ENCODE results near the gene PSORS1C1. TPM values are rescaled to one million over a fixed set of nuclear protein-coding genes. Genes with fewer than 3 reads are reported as not detected.

The PSORS1C1 gene
- total RNA-seq, 2 experiments from 2014 or later = not detected

GRCh38 chr6:31103136-31103535, 11.5 kb upstream of the PSORS1C1 start:
- no peaks in the 10 kb centered on the region for H3K4me1 Mint-ChIP-seq
- no peak overlapping the region for H3K4me3 Mint-ChIP-seq
- H3K27ac Mint-ChIP-seq = no peak overlapping the region
- ChIA-PET CTCF (interaction anchor here (1.3 to 2.3 kb wide), 3 partner anchors 10 to 26 kb away, joined by 6 to 11 read pairs (median 9); no protein-coding TSS in a partner anchor), POLR2A (no interaction called here)
- DNase-seq = no peak
- no peaks in the 10 kb centered on the region for H3K9me3 Mint-ChIP-seq
- H3K27me3 Mint-ChIP-seq = peaks cover 10% of the 10 kb centered on the region
- H3K36me3 Mint-ChIP-seq (ENCODE audit: low read depth) = no peaks in the 10 kb centered on the region

- ChIA-PET POLR2A (no interaction called here), CTCF (no interaction called here)
- Mint-ChIP-seq H3K4me3 (no peak overlapping the region), H3K27me3 (peaks cover 21% of the 10 kb centered on the region), H3K27ac (no peak overlapping the region), H3K9me3 (no peaks in the 10 kb centered on the region), H3K4me1 (no peaks in the 10 kb centered on the region), H3K36me3 (ENCODE audit: low read depth) (no peaks in the 10 kb centered on the region)
- no peak for DNase-seq
These were observed 7.5 kb upstream of the PSORS1C1 start for GRCh38 chr6:31107052-31107451.

GRCh38 chr6:31110825-31111582, 3.6 kb upstream of the PSORS1C1 start:
- CTCF ChIA-PET = no interaction called here
- Mint-ChIP-seq H3K4me3 (no peak overlapping the region), H3K9me3 (no peaks in the 10 kb centered on the region), H3K4me1 (no peaks in the 10 kb centered on the region), H3K27ac (no peak overlapping the region), H3K27me3 (peaks cover 32% of the 10 kb centered on the region), H3K36me3 (ENCODE audit: low read depth) (no peaks in the 10 kb centered on the region)
- POLR2A ChIA-PET = no interaction called here
- DNase-seq = no peak

- POLR2A ChIA-PET = no interaction called here
- Mint-ChIP-seq H3K4me1 (no peaks in the 10 kb centered on the region), H3K27me3 (peaks cover 32% of the 10 kb centered on the region), H3K27ac (no peak overlapping the region), H3K36me3 (ENCODE audit: low read depth) (no peaks in the 10 kb centered on the region), H3K4me3 (no peak overlapping the region), H3K9me3 (no peaks in the 10 kb centered on the region)
- DNase-seq = no peak
- CTCF ChIA-PET = no interaction called here
These were observed 2.9 kb upstream of the PSORS1C1 start for GRCh38 chr6:31111712-31112111.

GRCh38 chr6:31112478-31112877, 2.1 kb upstream of the PSORS1C1 start, which contains the start of gene C6orf15:
Gene C6orf15, minus strand, starts transcription at chr6:31112575. Its CDS starts 20 bp downstream, at chr6:31112555.
- CTCF ChIA-PET = interaction anchor here (1.5 kb wide), 1 partner anchor 25 kb away, joined by 4 read pairs; no protein-coding TSS in a partner anchor
- no peaks in the 10 kb centered on the region for H3K36me3 Mint-ChIP-seq (ENCODE audit: low read depth)
- no peak within 1 kb of the TSS for H3K27ac Mint-ChIP-seq
- H3K9me3 Mint-ChIP-seq = no peaks in the 10 kb centered on the region
- H3K27me3 Mint-ChIP-seq = peaks cover 33% of the 10 kb centered on the region
- POLR2A ChIA-PET = no interaction called here
- H3K4me1 Mint-ChIP-seq = no peaks in the 10 kb centered on the region
- no peak within 1 kb of the TSS for H3K4me3 Mint-ChIP-seq
- no peak for DNase-seq

- Mint-ChIP-seq H3K4me3 (no peak overlapping the region), H3K27me3 (peaks cover 35% of the 10 kb centered on the region)
These were observed 599 bp upstream of the PSORS1C1 start for GRCh38 chr6:31113861-31114540.

GRCh38 chr6:31114970-31115849, 610 bp downstream of the PSORS1C1 start:
- Mint-ChIP-seq H3K4me3 (no peak overlapping the region), H3K9me3 (no peaks in the 10 kb centered on the region), H3K27ac (no peak overlapping the region), H3K27me3 (peaks cover 29% of the 10 kb centered on the region), H3K36me3 (ENCODE audit: low read depth) (no peaks in the 10 kb centered on the region), H3K4me1 (no peaks in the 10 kb centered on the region)
- no peak for DNase-seq
- POLR2A ChIA-PET = no interaction called here
- CTCF ChIA-PET = interaction anchor here (0.9 to 5.0 kb wide), 4 partner anchors 11 to 28 kb away, joined by 3 to 30 read pairs (median 4); no protein-coding TSS in a partner anchor

More at GRCh38 chr6:31113861-31114540, 599 bp upstream of the PSORS1C1 start:
- Mint-ChIP-seq H3K9me3 (no peaks in the 10 kb centered on the region), H3K27ac (no peak overlapping the region), H3K36me3 (ENCODE audit: low read depth) (no peaks in the 10 kb centered on the region), H3K4me1 (no peaks in the 10 kb centered on the region)
- DNase-seq = no peak
- POLR2A ChIA-PET = no interaction called here
- CTCF ChIA-PET = interaction anchor here (1.5 kb wide), 1 partner anchor 27 kb away, joined by 4 read pairs; no protein-coding TSS in a partner anchor

- H3K4me1 Mint-ChIP-seq = no peaks in the 10 kb centered on the region
- POLR2A ChIA-PET = no interaction called here
- no peaks in the 10 kb centered on the region for H3K9me3 Mint-ChIP-seq
- no peaks in the 10 kb centered on the region for H3K36me3 Mint-ChIP-seq (ENCODE audit: low read depth)
- no peak overlapping the region for H3K27ac Mint-ChIP-seq
- H3K4me3 Mint-ChIP-seq = no peak overlapping the region
- no peak for DNase-seq
- CTCF ChIA-PET = interaction anchor here (0.9 to 5.0 kb wide), 4 partner anchors 10 to 29 kb away, joined by 3 to 30 read pairs (median 4); no protein-coding TSS in a partner anchor
- peaks cover 24% of the 10 kb centered on the region for H3K27me3 Mint-ChIP-seq
These were observed 1.5 kb downstream of the PSORS1C1 start for GRCh38 chr6:31115941-31116560.

GRCh38 chr6:31116661-31117385, 2.2 kb downstream of the PSORS1C1 start:
- POLR2A ChIA-PET = no interaction called here
- no peaks in the 10 kb centered on the region for H3K9me3 Mint-ChIP-seq

GRCh38 chr6:31118178-31118577, 3.6 kb downstream of the PSORS1C1 start:
- no peak overlapping the region for H3K4me3 Mint-ChIP-seq
- no peaks in the 10 kb centered on the region for H3K9me3 Mint-ChIP-seq
- POLR2A ChIA-PET = no interaction called here
- CTCF ChIA-PET = interaction anchor here (0.7 to 5.0 kb wide), 3 partner anchors 11 to 58 kb away, joined by 3 to 30 read pairs (median 3); no protein-coding TSS in a partner anchor
- DNase-seq = no peak
- H3K36me3 Mint-ChIP-seq (ENCODE audit: low read depth) = no peaks in the 10 kb centered on the region
- H3K27ac Mint-ChIP-seq = no peak overlapping the region
- peaks cover 19% of the 10 kb centered on the region for H3K27me3 Mint-ChIP-seq
- H3K4me1 Mint-ChIP-seq = no peaks in the 10 kb centered on the region

More at GRCh38 chr6:31116661-31117385, 2.2 kb downstream of the PSORS1C1 start:
- H3K27ac Mint-ChIP-seq = no peak overlapping the region
- no peak for DNase-seq
- H3K4me1 Mint-ChIP-seq = no peaks in the 10 kb centered on the region
- H3K4me3 Mint-ChIP-seq = no peak overlapping the region
- CTCF ChIA-PET = interaction anchor here (1.1 to 5.0 kb wide), 3 partner anchors 9 to 29 kb away, joined by 3 to 30 read pairs (median 4); no protein-coding TSS in a partner anchor
- H3K27me3 Mint-ChIP-seq = peaks cover 23% of the 10 kb centered on the region
- H3K36me3 Mint-ChIP-seq (ENCODE audit: low read depth) = no peaks in the 10 kb centered on the region

- ChIA-PET CTCF (no interaction called here), POLR2A (no interaction called here)
- Mint-ChIP-seq H3K9me3 (no peaks in the 10 kb centered on the region), H3K36me3 (ENCODE audit: low read depth) (no peaks in the 10 kb centered on the region), H3K4me1 (no peaks in the 10 kb centered on the region), H3K4me3 (no peak within 1 kb of the TSS), H3K27me3 (peaks cover 21% of the 10 kb centered on the region), H3K27ac (no peak within 1 kb of the TSS)
- no peak for DNase-seq
These were observed 5.7 kb downstream of the PSORS1C1 start, which contains the start of gene CDSN for GRCh38 chr6:31120151-31120915. Gene CDSN, minus strand, starts transcription at chr6:31120446. Its CDS starts 27 bp downstream, at chr6:31120419.
